K562 (cell line): Measurements from ENCODE around the gene LSM14B. TPM values are rescaled to one million over a fixed set of nuclear protein-coding genes. Genes with fewer than 3 reads are reported as not detected.

Experiments used
- BRD4 ChIP-seq: fragments of 200-600 bp; sonication (generic); IDR thresholded peaks from 2 replicates; pipeline ENCODE4 v1.6.1; 2017; ENCODE audit warnings: inconsistent platforms
- DLX4 ChIP-seq: fragments of 250-450 bp; sonication (Bioruptor Pico); IDR thresholded peaks from 2 replicates; pipeline ENCODE4 v1.6.1; 2021; ENCODE audit warnings: mild to moderate bottlenecking
- ELK1 ChIP-seq: sonication (generic); formaldehyde crosslinking; IDR thresholded peaks from 2 replicates; pipeline ENCODE4 v1.8.1; 2022; ENCODE audit warnings: missing genetic modification reagents
- FOS ChIP-seq: IDR thresholded peaks from 3 replicates; pipeline ENCODE4 v1.6.1; 2011; ENCODE audit not compliant: insufficient read length; ENCODE audit errors: extremely low read depth
- HES1 ChIP-seq: fragments of 450-650 bp; IDR thresholded peaks from 2 replicates; pipeline ENCODE4 v1.6.1; 2016; ENCODE audit warnings: low read depth, mild to moderate bottlenecking, moderate library complexity
- HEY1 ChIP-seq: fragments of 250-450 bp; sonication (Bioruptor Pico); IDR thresholded peaks from 2 replicates; pipeline ENCODE4 v1.5.0; 2020; ENCODE audit warnings: mild to moderate bottlenecking, moderate library complexity, borderline replicate concordance
- L3MBTL2 ChIP-seq: fragments of 450-650 bp; IDR thresholded peaks from 2 replicates; pipeline ENCODE4 v1.6.1; 2016; ENCODE audit warnings: mild to moderate bottlenecking, moderate library complexity
- MAFK ChIP-seq: IDR thresholded peaks from 2 replicates; pipeline ENCODE4 v1.6.1; 2011; ENCODE audit warnings: low read length, improper control_type of control experiment
- NCOA1 ChIP-seq: fragments of 450-650 bp; IDR thresholded peaks from 2 replicates; pipeline ENCODE4 v1.6.1; 2016; ENCODE audit warnings: low read depth
- NEUROD1 ChIP-seq: fragments of 150-350 bp; IDR thresholded peaks from 2 replicates; pipeline ENCODE4 v1.6.1; 2014; ENCODE audit warnings: borderline replicate concordance, low read length, low read depth; ENCODE audit not compliant: partially characterized antibody
- NR1H2 ChIP-seq: sonication (generic); formaldehyde crosslinking; IDR thresholded peaks from 2 replicates; pipeline ENCODE4 v1.4.0; 2020; ENCODE audit warnings: mild to moderate bottlenecking, missing genetic modification reagents
- NR2F6 ChIP-seq: fragments of 450-650 bp; formaldehyde crosslinking; IDR thresholded peaks from 2 replicates; pipeline ENCODE4 v1.4.0; 2020; ENCODE audit warnings: mild to moderate bottlenecking
- PKNOX1 ChIP-seq: fragments of 450-650 bp; IDR thresholded peaks from 2 replicates; pipeline ENCODE4 v1.6.1; 2016
- POU5F1 ChIP-seq: fragments of 150-350 bp; IDR thresholded peaks from 2 replicates; pipeline ENCODE4 v1.6.1; 2014; ENCODE audit warnings: borderline replicate concordance, low read length, low read depth, mild to moderate bottlenecking; ENCODE audit not compliant: partially characterized antibody
- RFX7 ChIP-seq: fragments of 250-450 bp; sonication (Bioruptor Pico); IDR thresholded peaks from 2 replicates; pipeline ENCODE4 v1.5.1; 2021; ENCODE audit warnings: mild to moderate bottlenecking
- SAFB2 ChIP-seq: fragments of 200-400 bp; formaldehyde crosslinking; IDR thresholded peaks from 2 replicates; pipeline ENCODE4 v1.6.1; 2018; ENCODE audit warnings: borderline replicate concordance, low read length, low read depth, moderate library complexity; ENCODE audit not compliant: severe bottlenecking
- SMARCA5 ChIP-seq: fragments of 450-650 bp; IDR thresholded peaks from 2 replicates; pipeline ENCODE4 v1.6.1; 2016
- STAT5B ChIP-seq: fragments of 250-450 bp; sonication (Bioruptor Pico); IDR thresholded peaks from 2 replicates; pipeline ENCODE4 v1.8.0; 2021; ENCODE audit warnings: mild to moderate bottlenecking, inconsistent platforms
- TBL1XR1 ChIP-seq, 2 experiments: IDR thresholded peaks; 2 replicates each; pipeline ENCODE4 v1.6.1; 2012; ENCODE audit warnings: improper control_type of control experiment in 2 of 2, low read length in 2 of 2, mild to moderate bottlenecking in 1 of 2
- YY1 ChIP-seq, 3 experiments: IDR thresholded peaks; 2 replicates each; pipeline ENCODE4 v1.6.1; 2011; ENCODE audit warnings: low read length in 2 of 3, mild to moderate bottlenecking in 2 of 3, moderate library complexity in 2 of 3, borderline replicate concordance in 1 of 3, control low read depth in 1 of 3, low read depth in 1 of 3; ENCODE audit not compliant: insufficient read depth in 3 of 3, insufficient replicate concordance in 2 of 3, control insufficient read depth in 1 of 3, insufficient read length in 1 of 3; ENCODE audit errors: extremely low read depth in 1 of 3
- ZFP91 ChIP-seq: sonication (generic); formaldehyde crosslinking; IDR thresholded peaks from 2 replicates; pipeline ENCODE4 v1.8.0; 2022; ENCODE audit warnings: mild to moderate bottlenecking, missing genetic modification reagents
- ZNF444 ChIP-seq: fragments of 250-450 bp; sonication (Bioruptor Pico); IDR thresholded peaks from 2 replicates; pipeline ENCODE4 v1.4.0; 2020; ENCODE audit warnings: mild to moderate bottlenecking, moderate library complexity
- ZNF79 ChIP-seq: fragments of 250-450 bp; sonication (Bioruptor Pico); IDR thresholded peaks from 2 replicates; pipeline ENCODE4 v1.4.0; 2020; ENCODE audit warnings: low read depth, mild to moderate bottlenecking, moderate library complexity
- polyA plus RNA-seq, 8 experiments: library from polyadenylated mRNA; depleted of rRNA in 4 of 8; stranded (reverse) in 5 of 8; unstranded in 3 of 8; fragments of >200 nt; fragmentation: Nextera tagmentation in 2 of 8; fragmentation: Illumina TruSeq in 1 of 8; extraction: Ambion mirVana in 2 of 8; extraction: Trizol in 1 of 8; gene quantifications; 2 replicates each; pipeline versions ENCODE4 v1.2.1 to v1.2.3, GENCODE V29; 2011 to 2014; ENCODE audit warnings: inconsistent platforms in 1 of 8, missing spikeins in 1 of 8
- total RNA-seq, 7 experiments: library from RNA; depleted of rRNA in 6 of 7; stranded (reverse); fragments of >200 nt in 6 of 7; fragmentation: Illumina TruSeq in 2 of 7; extraction: Trizol in 2 of 7; gene quantifications; 2 replicates each; pipeline versions ENCODE4 v1.2.1 to v1.2.3, GENCODE V29; 2011 to 2021; ENCODE audit warnings: low replicate concordance in 1 of 7

Gene LSM14B
- total and polyA plus RNA-seq, 9 of the 15 experiments (the other 6 are each of a cell fraction or from before 2014, with no cell fraction given): 0.66 to 36.0 (median 20.2) TPM

- TF ChIP-seq SAFB2: no peak
- peak; percentile 18 for TF ChIP-seq NEUROD1
- TF ChIP-seq RFX7 (CRISPR knock-in tag): no peak
- TF ChIP-seq POU5F1: no peak
- TF ChIP-seq DLX4: no peak
- no peak for TF ChIP-seq PKNOX1
- no peak for TF ChIP-seq TBL1XR1 (IDR thresholded peaks at IDR 0.05; ENCODE audit: low read length in 2 of 2)
- no peak for TF ChIP-seq ZNF79 (CRISPR knock-in tag)
- no peak for TF ChIP-seq BRD4
- TF ChIP-seq ZFP91 (CRISPR knock-in tag): no peak
- no peak for TF ChIP-seq NR2F6 (CRISPR knock-in tag)
- no peak for TF ChIP-seq HES1
- TF ChIP-seq STAT5B (CRISPR knock-in tag): no peak
- TF ChIP-seq HEY1 (CRISPR knock-in tag): no peak
- TF ChIP-seq NR1H2 (CRISPR knock-in tag): no peak
- no peak for TF ChIP-seq ZNF444 (CRISPR knock-in tag)
- TF ChIP-seq FOS: no peak
- peak; percentile 56 for TF ChIP-seq L3MBTL2
- no peak for TF ChIP-seq ELK1
- TF ChIP-seq SMARCA5: no peak
- TF ChIP-seq MAFK: peak; percentile 16; the same call in 1 of the 2 replicates
- TF ChIP-seq NCOA1: no peak
- peak in 2 of 3 experiments; percentile 58 to 67 for TF ChIP-seq YY1 (IDR thresholded peaks at IDR 0.05; ENCODE audit: borderline replicate concordance in 1 of 3, control insufficient read depth in 1 of 3, extremely low read depth in 1 of 3, insufficient read depth in 3 of 3, insufficient read length in 1 of 3, insufficient replicate concordance in 2 of 3, low read depth in 1 of 3, low read length in 2 of 3)
Measured at GRCh38 chr20:62143081-62143956, 21.0 kb downstream of the LSM14B start, which contains the start of the genes PSMA7 and SS18L1 (continued).
